Measurements from ENCODE around the gene AGPAT3. TPM values are rescaled to one million over a fixed set of nuclear protein-coding genes. Genes with fewer than 3 reads are reported as not detected.

Gene AGPAT3
- total and polyA plus RNA-seq, 10 of the 15 experiments (the other 5 are each of a cell fraction or from before 2014, with no cell fraction given) = 1.2 to 110 (median 30.8) TPM

GRCh38 chr21:43924421-43925095 is 59.5 kb downstream of the AGPAT3 start (continued):
- TF ChIP-seq, protein P1, sequence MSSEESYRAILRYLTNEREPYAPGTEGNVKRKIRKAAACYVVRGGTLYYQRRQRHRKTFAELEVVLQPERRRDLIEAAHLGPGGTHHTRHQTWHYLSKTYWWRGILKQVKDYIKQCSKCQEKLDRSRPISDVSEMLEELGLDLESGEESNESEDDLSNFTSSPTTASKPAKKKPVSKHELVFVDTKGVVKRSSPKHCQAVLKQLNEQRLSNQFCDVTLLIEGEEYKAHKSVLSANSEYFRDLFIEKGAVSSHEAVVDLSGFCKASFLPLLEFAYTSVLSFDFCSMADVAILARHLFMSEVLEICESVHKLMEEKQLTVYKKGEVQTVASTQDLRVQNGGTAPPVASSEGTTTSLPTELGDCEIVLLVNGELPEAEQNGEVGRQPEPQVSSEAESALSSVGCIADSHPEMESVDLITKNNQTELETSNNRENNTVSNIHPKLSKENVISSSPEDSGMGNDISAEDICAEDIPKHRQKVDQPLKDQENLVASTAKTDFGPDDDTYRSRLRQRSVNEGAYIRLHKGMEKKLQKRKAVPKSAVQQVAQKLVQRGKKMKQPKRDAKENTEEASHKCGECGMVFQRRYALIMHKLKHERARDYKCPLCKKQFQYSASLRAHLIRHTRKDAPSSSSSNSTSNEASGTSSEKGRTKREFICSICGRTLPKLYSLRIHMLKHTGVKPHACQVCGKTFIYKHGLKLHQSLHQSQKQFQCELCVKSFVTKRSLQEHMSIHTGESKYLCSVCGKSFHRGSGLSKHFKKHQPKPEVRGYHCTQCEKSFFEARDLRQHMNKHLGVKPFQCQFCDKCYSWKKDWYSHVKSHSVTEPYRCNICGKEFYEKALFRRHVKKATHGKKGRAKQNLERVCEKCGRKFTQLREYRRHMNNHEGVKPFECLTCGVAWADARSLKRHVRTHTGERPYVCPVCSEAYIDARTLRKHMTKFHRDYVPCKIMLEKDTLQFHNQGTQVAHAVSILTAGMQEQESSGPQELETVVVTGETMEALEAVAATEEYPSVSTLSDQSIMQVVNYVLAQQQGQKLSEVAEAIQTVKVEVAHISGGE (CRISPR knock-in tag; IDR thresholded peaks at IDR 0.05) = no peak
- TF ChIP-seq RAD51 (IDR thresholded peaks at IDR 0.05) = no peak
- no peak for TF ChIP-seq IKZF1 (conservative IDR thresholded peaks at IDR 0.05)
- TF ChIP-seq USF1 (IDR thresholded peaks at IDR 0.05; ENCODE audit: borderline replicate concordance, extremely low read length, insufficient read depth, low read depth, low read length) = no peak
- no peak for TF ChIP-seq ATF3 (IDR thresholded peaks at IDR 0.05; ENCODE audit: borderline replicate concordance, extremely low read depth, low read depth, low read length)
- no peak for TF ChIP-seq YY1 (IDR thresholded peaks at IDR 0.05; ENCODE audit: low read depth, low read length)
- no peak for TF ChIP-seq NFIC (IDR thresholded peaks at IDR 0.05; ENCODE audit: low read depth, low read length)
- TF ChIP-seq, protein P2, sequence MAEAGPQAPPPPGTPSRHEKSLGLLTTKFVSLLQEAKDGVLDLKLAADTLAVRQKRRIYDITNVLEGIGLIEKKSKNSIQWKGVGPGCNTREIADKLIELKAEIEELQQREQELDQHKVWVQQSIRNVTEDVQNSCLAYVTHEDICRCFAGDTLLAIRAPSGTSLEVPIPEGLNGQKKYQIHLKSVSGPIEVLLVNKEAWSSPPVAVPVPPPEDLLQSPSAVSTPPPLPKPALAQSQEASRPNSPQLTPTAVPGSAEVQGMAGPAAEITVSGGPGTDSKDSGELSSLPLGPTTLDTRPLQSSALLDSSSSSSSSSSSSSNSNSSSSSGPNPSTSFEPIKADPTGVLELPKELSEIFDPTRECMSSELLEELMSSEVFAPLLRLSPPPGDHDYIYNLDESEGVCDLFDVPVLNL (IDR thresholded peaks at IDR 0.05; ENCODE audit: low read depth, low read length) = no peak
- no peak for TF ChIP-seq RUNX3 (IDR thresholded peaks at IDR 0.05; ENCODE audit: low read length)
